ENCODE measurements around the gene ADAM15. TPM values are rescaled to one million over a fixed set of nuclear protein-coding genes. Genes with fewer than 3 reads are reported as not detected.

ADAM15 gene
- total and polyA plus RNA-seq, 2 of the 8 experiments (the other 6 are each of a cell fraction or from before 2014, with no cell fraction given), result 32.9 to 37.6 TPM

- no peak for TF ChIP-seq GTF2F1 (IDR thresholded peaks at IDR 0.05; ENCODE audit: borderline replicate concordance, low read depth, low read length)
- TF ChIP-seq E2F6 (IDR thresholded peaks at IDR 0.05), result no peak
Observed at GRCh38 chr1:155008015-155008941, 42.8 kb upstream of the ADAM15 start (continued).

Data from H1 (cell line).